Fibroblast of lung (primary cell): ENCODE results near the gene TUBB. TPM values are rescaled to one million over a fixed set of nuclear protein-coding genes. Genes with fewer than 3 reads are reported as not detected.

Experiments
- DNase-seq, 2 donors: peaks; one replicate each; pipeline versions ENCODE4 v3.0.0 to v3.0.0-alpha.2; 2010; ENCODE audit warnings: low read depth in 2 of 2
- H2AFZ ChIP-seq: 2 replicates; pipeline ENCODE4 v1.5.1; 2012; ENCODE audit warnings: low read length, control low read depth, inconsistent platforms
- H3K27ac ChIP-seq: 2 replicates; pipeline ENCODE4 v1.5.1; 2011; ENCODE audit warnings: low read length, control low read depth; ENCODE audit not compliant: insufficient read depth
- H3K27me3 ChIP-seq: 2 replicates; pipeline ENCODE4 v1.5.1; 2011; ENCODE audit warnings: mild to moderate bottlenecking, low read length; ENCODE audit not compliant: control insufficient read depth, insufficient read depth
- H3K36me3 ChIP-seq: 2 replicates; pipeline ENCODE4 v1.5.1; 2011; ENCODE audit warnings: low read length; ENCODE audit not compliant: control insufficient read depth, insufficient read depth
- H3K4me1 ChIP-seq: 2 replicates; pipeline ENCODE4 v1.5.1; 2011; ENCODE audit warnings: low read length; ENCODE audit not compliant: control insufficient read depth, insufficient read depth; ENCODE audit errors: extremely low read depth
- H3K4me2 ChIP-seq: 2 replicates; pipeline ENCODE4 v1.5.1; 2011; ENCODE audit warnings: low read length, control low read depth; ENCODE audit not compliant: insufficient read depth; ENCODE audit errors: extremely low read depth
- H3K4me3 ChIP-seq, 4 experiments: fragments of 200-600 bp in 1 of 4; sonication (generic) in 1 of 4; replicated peaks in 1 of 4; 2 replicates each; pipeline ENCODE4 v1.5.1; 2011 to 2016; ENCODE audit warnings: low read length in 4 of 4, low read depth in 3 of 4, mild to moderate bottlenecking in 3 of 4, control low read depth in 2 of 4, inconsistent platforms in 1 of 4, mixed read lengths in 1 of 4; ENCODE audit not compliant: insufficient read depth in 1 of 4; ENCODE audit errors: control extremely low read depth in 1 of 4
- H3K79me2 ChIP-seq: 2 replicates; pipeline ENCODE4 v1.5.1; 2012; ENCODE audit warnings: mild to moderate bottlenecking, low read length, inconsistent platforms; ENCODE audit not compliant: control insufficient read depth, insufficient read depth
- H3K9ac ChIP-seq: 2 replicates; pipeline ENCODE4 v1.5.1; 2011; ENCODE audit warnings: mild to moderate bottlenecking, low read length, control low read depth; ENCODE audit not compliant: insufficient read depth
- H3K9me3 ChIP-seq: 2 replicates; pipeline ENCODE4 v1.5.1; 2012; ENCODE audit warnings: low read depth, low read length; ENCODE audit not compliant: control insufficient read depth, insufficient read depth
- H4K20me1 ChIP-seq: 2 replicates; pipeline ENCODE4 v1.5.1; 2011; ENCODE audit warnings: low read length; ENCODE audit not compliant: control insufficient read depth, insufficient read depth; ENCODE audit errors: extremely low read depth
- EZH2 ChIP-seq: IDR thresholded peaks from 2 replicates; pipeline ENCODE4 v1.5.1; 2012; ENCODE audit warnings: low read length, control low read depth, mild to moderate bottlenecking; ENCODE audit errors: missing control alignments
- polyA plus RNA-seq, 2 donors: library from polyadenylated mRNA; depleted of rRNA in 1 of 2; stranded (reverse) in 1 of 2; unstranded in 1 of 2; fragments of >200 nt; gene quantifications; 2 replicates each; pipeline ENCODE4 v1.2.1, GENCODE V29; 2011 to 2012; ENCODE audit warnings: missing spikeins in 1 of 2
- total RNA-seq: library from RNA; depleted of rRNA; stranded (reverse); fragments of >200 nt; gene quantifications from 2 replicates; pipeline ENCODE4 v1.2.1, GENCODE V29; 2014
- TF ChIP-seq, protein P1 (sequence below), 2 donors: IDR thresholded peaks in 1 of 2; conservative IDR thresholded peaks in 1 of 2; 1 replicate in 1 of 2; 2 replicates in 1 of 2; pipeline ENCODE4 v1.5.1; 2011 to 2012; ENCODE audit warnings: low read length in 2 of 2, control low read depth in 1 of 2, inconsistent platforms in 1 of 2, low read depth in 1 of 2, mild to moderate bottlenecking in 1 of 2

The TUBB gene
- total and polyA plus RNA-seq, 2 donors (not counting 1 experiment from before 2014, with no cell fraction given) = 551 to 1,493 TPM

DNA sequence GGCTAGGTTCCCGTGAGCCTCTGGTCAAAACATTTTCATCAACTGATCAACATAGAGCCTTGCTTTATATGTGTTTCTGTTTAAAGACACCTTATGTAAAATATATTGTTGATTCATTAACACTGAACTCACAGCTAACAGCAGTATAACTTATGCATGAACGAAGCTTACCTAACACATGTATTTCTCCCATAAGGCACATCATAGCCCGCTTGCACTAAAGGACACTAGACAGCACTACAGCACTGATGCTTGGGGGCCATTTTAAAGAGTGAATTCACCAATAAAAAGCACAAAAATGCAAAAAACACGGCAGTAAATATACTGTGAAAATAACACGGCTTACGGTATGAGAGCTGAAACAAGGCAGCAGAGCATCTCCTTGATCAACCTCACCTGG, 18.4 kb downstream of the TUBB start:
- Histone ChIP-seq H3K4me1 (peaks cover 13% of the 10 kb centered on the region), H3K79me2 (peaks cover 59% of the 10 kb centered on the region), H3K36me3 (peaks cover 24% of the 10 kb centered on the region), H3K4me2 (no peak overlapping the region), H3K4me3 (no peak overlapping the region), H3K9ac (no peak overlapping the region), H2AFZ (no peak overlapping the region), H3K9me3 (no peaks in the 10 kb centered on the region), H3K27ac (no peak overlapping the region), H4K20me1 (no peaks in the 10 kb centered on the region), H3K27me3 (no peaks in the 10 kb centered on the region)
- no peak for DNase-seq
- no peak for TF ChIP-seq EZH2
- TF ChIP-seq, protein P1, sequence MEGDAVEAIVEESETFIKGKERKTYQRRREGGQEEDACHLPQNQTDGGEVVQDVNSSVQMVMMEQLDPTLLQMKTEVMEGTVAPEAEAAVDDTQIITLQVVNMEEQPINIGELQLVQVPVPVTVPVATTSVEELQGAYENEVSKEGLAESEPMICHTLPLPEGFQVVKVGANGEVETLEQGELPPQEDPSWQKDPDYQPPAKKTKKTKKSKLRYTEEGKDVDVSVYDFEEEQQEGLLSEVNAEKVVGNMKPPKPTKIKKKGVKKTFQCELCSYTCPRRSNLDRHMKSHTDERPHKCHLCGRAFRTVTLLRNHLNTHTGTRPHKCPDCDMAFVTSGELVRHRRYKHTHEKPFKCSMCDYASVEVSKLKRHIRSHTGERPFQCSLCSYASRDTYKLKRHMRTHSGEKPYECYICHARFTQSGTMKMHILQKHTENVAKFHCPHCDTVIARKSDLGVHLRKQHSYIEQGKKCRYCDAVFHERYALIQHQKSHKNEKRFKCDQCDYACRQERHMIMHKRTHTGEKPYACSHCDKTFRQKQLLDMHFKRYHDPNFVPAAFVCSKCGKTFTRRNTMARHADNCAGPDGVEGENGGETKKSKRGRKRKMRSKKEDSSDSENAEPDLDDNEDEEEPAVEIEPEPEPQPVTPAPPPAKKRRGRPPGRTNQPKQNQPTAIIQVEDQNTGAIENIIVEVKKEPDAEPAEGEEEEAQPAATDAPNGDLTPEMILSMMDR (conservative IDR thresholded peaks at IDR 0.05 in 1 of 2, IDR thresholded peaks at IDR 0.05 in 1 of 2; ENCODE audit: low read depth in 1 of 2, low read length in 2 of 2) = no peak

DNA sequence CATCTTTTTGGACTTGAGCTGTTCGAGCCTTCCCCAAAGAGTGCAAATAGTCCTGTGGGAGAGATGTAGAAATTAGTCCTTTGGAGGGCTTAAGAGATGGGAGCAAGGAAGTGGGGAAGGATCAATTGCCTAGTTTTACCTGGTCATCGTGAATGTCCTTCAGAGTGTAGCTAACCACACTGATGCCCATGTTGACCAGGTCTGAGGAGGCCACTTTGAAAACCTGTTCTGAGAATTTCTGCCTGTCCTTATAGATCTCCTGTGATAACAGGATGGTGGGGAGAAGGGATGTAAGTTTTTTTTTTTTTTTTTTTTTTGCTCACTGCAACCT, 20.4 kb downstream of the TUBB start:
- Histone ChIP-seq H3K4me3 (peak overlapping the region in 2 of 4 experiments; percentile 0 to 7), H3K27me3 (no peaks in the 10 kb centered on the region), H3K79me2 (peaks cover 65% of the 10 kb centered on the region), H3K4me1 (peaks cover 13% of the 10 kb centered on the region), H3K9me3 (no peaks in the 10 kb centered on the region), H3K36me3 (peaks cover 22% of the 10 kb centered on the region), H3K9ac (no peak overlapping the region), H4K20me1 (no peaks in the 10 kb centered on the region), H2AFZ (no peak overlapping the region), H3K27ac (peak overlapping the region; percentile 95), H3K4me2 (peak overlapping the region; percentile 45)
- TF ChIP-seq EZH2 = no peak
- TF ChIP-seq, protein P1 (conservative IDR thresholded peaks at IDR 0.05 in 1 of 2, IDR thresholded peaks at IDR 0.05 in 1 of 2; ENCODE audit: low read depth in 1 of 2, low read length in 2 of 2) = no peak
- DNase-seq = no peak

DNA sequence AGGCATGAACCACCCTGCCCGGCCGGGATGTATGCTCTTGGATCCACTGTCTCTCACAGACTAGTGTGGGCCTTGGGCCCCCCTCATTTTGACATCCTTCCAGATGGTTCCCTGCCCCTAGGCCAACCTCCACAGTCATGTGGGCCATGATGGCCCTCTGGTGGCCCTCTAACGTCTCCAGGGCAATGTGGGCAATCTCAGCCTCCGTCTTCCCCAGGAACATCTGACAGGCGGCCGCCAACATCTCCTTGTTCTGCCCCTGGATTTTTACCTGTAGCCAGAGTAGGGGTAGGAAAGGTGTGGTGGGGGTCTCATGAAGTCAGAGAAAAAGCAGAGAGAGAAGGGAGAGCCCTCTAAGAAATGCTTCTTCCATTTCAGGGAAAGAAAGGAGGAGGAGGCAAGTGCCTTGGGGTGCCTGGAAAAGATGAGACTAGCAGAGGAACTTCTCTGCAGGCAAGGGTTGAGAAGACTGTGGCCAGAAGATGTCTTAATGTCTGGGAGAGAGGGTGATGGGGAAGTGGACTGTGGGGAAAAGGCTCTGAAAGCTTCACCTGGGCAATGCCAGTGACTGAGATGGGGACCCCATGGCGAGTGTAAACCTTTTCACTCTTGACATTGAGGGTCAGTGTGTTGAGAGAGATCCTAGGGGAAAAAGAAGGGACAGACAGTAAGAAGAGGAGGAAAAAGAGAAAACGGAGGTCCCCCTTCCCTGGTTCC, 21.1 kb downstream of the TUBB start:
- H3K4me3 ChIP-seq = peak overlapping the region; percentile 73 to 95 (median 88)
- H3K9me3 ChIP-seq = no peaks in the 10 kb centered on the region
- H3K27ac ChIP-seq = peak overlapping the region; percentile 95
- no peak for DNase-seq
- peaks cover 64% of the 10 kb centered on the region for H3K79me2 ChIP-seq
- peak overlapping the region; percentile 96 for H3K4me2 ChIP-seq
- no peak overlapping the region for H2AFZ ChIP-seq
- no peak for TF ChIP-seq EZH2
- TF ChIP-seq, protein P1 (conservative IDR thresholded peaks at IDR 0.05 in 1 of 2, IDR thresholded peaks at IDR 0.05 in 1 of 2; ENCODE audit: low read depth in 1 of 2, low read length in 2 of 2) = no peak
- H3K4me1 ChIP-seq = peaks cover 13% of the 10 kb centered on the region
- H3K36me3 ChIP-seq = peaks cover 19% of the 10 kb centered on the region
- H3K27me3 ChIP-seq = no peaks in the 10 kb centered on the region
- H4K20me1 ChIP-seq = no peaks in the 10 kb centered on the region
- H3K9ac ChIP-seq = peak overlapping the region; percentile 96
